MCF 10A (cell line): ENCODE data around the gene TICAM2. TPM values are rescaled to one million over a fixed set of nuclear protein-coding genes. Genes with fewer than 3 reads are reported as not detected.
A peak's percentile ranks its signal among the peaks of the same experiment; 100 is the strongest.
"Not testable (repeated sequence)": the region's sequence is repeated elsewhere in the genome, so short reads cannot be mapped to it uniquely, and the experiment has no call there.

Experiments used
- Bru-seq: library from RNA; stranded (reverse); fragments of 400-500 nt; gene quantifications from one replicate; lab custom pipeline; 2021; lab: Mats Ljungman, UMichigan
- BruChase-seq, 2 experiments: library from RNA; stranded (reverse); fragments of 400-500 nt; gene quantifications; one replicate each; lab custom pipeline; 2021; lab: Mats Ljungman, UMichigan
- BruUV-seq: library from RNA; stranded (reverse); fragments of 400-500 nt; replicated peaks from 2 replicates; lab custom pipeline; 2021; lab: Mats Ljungman, UMichigan
- CTCF ChIA-PET: fragments of 300-600 bp; sonication (Branson Sonifier 250); formaldehyde crosslinking; extraction: SDS; loops from one replicate; lab custom pipeline; 2021; ENCODE audit warnings: antibody characterized with exemption, inconsistent platforms; lab: Yijun Ruan, JAX
- POLR2A ChIA-PET: fragments of 300-600, 350-650 bp; sonication (Branson Sonifier 250); formaldehyde crosslinking; extraction: SDS; loops from one replicate; lab custom pipeline; 2020; ENCODE audit warnings: antibody characterized with exemption, inconsistent platforms; lab: Yijun Ruan, JAX
- DNase-seq: peaks from one replicate; pipeline ENCODE4 v3.0.0-alpha.2; 2018; ENCODE audit not compliant: unreplicated experiment
- H3K27ac Mint-ChIP-seq: one replicate; pipeline ENCODE4 v1.8.0; 2022; ENCODE audit warnings: mild to moderate bottlenecking, low read depth, mixed read lengths; ENCODE audit not compliant: unreplicated experiment
- H3K27me3 Mint-ChIP-seq: one replicate; pipeline ENCODE4 v1.8.0; 2022; ENCODE audit warnings: mixed read lengths; ENCODE audit not compliant: insufficient read depth, unreplicated experiment
- H3K36me3 Mint-ChIP-seq: one replicate; pipeline ENCODE4 v1.8.0; 2022; ENCODE audit warnings: mild to moderate bottlenecking, moderate library complexity, mixed read lengths; ENCODE audit not compliant: insufficient read depth, unreplicated experiment
- H3K4me1 Mint-ChIP-seq: one replicate; pipeline ENCODE4 v1.8.0; 2022; ENCODE audit warnings: mixed read lengths; ENCODE audit not compliant: insufficient read depth, unreplicated experiment
- H3K4me3 Mint-ChIP-seq: one replicate; pipeline ENCODE4 v1.8.0; 2022; ENCODE audit warnings: mild to moderate bottlenecking, moderate library complexity, mixed read lengths; ENCODE audit not compliant: unreplicated experiment
- H3K9me3 Mint-ChIP-seq: one replicate; pipeline ENCODE4 v1.8.0; 2022; ENCODE audit warnings: mixed read lengths; ENCODE audit not compliant: unreplicated experiment
- intact Hi-C: fragments of 100-400 bp; cut with micrococcal nuclease; formaldehyde crosslinking; loops from 2 replicates; pipeline ENCODE4 v1.14.1; 2022
- long read RNA-seq: library from polyadenylated mRNA; stranded (forward); transcript quantifications from one replicate; pipeline ENCODE4 v2.0.0, GENCODE V29; 2022
- total RNA-seq: library from RNA; stranded (reverse); gene quantifications from 2 replicates; pipeline ENCODE4 v1.2.3, GENCODE V29; 2022
- TF ChIP-seq, protein P1 (sequence below): fragments of 200-600 bp; IDR thresholded peaks from one replicate; pipeline ENCODE4 v1.8.0; 2022; ENCODE audit warnings: antibody characterized with exemption, mild to moderate bottlenecking; ENCODE audit not compliant: unreplicated experiment

TICAM2 gene, protein sequence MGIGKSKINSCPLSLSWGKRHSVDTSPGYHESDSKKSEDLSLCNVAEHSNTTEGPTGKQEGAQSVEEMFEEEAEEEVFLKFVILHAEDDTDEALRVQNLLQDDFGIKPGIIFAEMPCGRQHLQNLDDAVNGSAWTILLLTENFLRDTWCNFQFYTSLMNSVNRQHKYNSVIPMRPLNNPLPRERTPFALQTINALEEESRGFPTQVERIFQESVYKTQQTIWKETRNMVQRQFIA
- total RNA-seq (3.7 and 8.3 TPM in 2 replicates), Bru-seq, nascent RNA (percentile 86 among the genes with signal in this experiment), BruChase-seq, experiment 1, labeled RNA remaining after a 6-hour chase (percentile 81 among the genes with signal in this experiment), BruChase-seq, experiment 2, labeled RNA remaining after a 2-hour chase (percentile 93 among the genes with signal in this experiment)
- long read RNA-seq = 0 reads

DNA sequence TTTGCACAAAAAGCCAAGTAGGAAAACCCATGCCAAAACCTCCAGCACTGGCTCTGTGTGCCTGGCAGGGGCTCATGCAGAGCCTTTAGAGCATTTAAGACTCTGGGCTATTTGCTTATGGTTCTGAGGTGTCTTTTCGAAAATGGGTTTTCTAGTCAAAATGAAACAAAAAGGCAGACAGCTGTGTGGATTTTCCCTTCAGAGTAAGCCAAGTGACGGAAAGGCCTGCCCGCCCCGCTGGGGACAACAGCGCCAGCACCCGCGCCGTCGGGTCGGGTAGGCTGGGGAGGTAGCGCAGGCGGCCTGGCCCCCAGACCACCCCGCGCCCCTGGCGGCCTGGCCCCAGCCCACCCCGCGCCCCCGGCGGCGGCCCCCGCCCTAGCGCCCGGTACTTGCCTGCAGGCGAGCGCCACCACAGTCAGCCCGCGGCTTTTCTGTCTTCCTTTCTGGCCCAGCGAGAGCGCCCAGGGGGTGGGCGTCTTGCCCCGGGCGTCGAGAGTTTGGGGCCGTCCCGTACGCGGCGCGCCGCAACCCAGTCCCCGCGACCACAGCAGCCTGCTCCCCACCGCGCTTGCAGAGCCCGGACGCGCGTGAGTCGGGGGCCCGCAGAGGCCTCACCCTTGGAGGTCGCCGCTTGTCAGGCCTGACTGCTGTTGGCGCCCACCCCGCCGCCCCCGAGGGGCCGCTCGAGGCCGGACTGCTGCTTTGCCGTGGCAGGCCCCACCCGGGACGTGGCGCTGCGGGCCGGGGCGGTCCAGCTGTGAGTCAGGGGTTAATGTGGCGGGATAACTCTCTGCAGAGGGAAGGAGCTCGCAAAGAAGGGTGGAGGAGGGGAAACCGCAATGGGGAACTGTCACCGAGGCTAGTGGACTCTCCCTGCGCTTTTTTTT lies at the start of gene TICAM2:
Gene TICAM2 (minus strand): TSS at position 779 of the 890 bp plus-strand sequence. CDS start 21,223 bp downstream, outside the sequence.
- TF ChIP-seq, protein P1, sequence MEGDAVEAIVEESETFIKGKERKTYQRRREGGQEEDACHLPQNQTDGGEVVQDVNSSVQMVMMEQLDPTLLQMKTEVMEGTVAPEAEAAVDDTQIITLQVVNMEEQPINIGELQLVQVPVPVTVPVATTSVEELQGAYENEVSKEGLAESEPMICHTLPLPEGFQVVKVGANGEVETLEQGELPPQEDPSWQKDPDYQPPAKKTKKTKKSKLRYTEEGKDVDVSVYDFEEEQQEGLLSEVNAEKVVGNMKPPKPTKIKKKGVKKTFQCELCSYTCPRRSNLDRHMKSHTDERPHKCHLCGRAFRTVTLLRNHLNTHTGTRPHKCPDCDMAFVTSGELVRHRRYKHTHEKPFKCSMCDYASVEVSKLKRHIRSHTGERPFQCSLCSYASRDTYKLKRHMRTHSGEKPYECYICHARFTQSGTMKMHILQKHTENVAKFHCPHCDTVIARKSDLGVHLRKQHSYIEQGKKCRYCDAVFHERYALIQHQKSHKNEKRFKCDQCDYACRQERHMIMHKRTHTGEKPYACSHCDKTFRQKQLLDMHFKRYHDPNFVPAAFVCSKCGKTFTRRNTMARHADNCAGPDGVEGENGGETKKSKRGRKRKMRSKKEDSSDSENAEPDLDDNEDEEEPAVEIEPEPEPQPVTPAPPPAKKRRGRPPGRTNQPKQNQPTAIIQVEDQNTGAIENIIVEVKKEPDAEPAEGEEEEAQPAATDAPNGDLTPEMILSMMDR = no peak
- Mint-ChIP-seq H3K27me3 (no peaks in the 10 kb centered on the region), H3K27ac (no peak within 1 kb of the TSS), H3K9me3 (no peaks in the 10 kb centered on the region), H3K4me3 (peak within 1 kb of the TSS; percentile 55), H3K36me3 (peaks cover 18% of the 10 kb centered on the region), H3K4me1 (peaks cover 24% of the 10 kb centered on the region)
- intact Hi-C loops = no loop called here
- ChIA-PET POLR2A (interaction anchor here (0.7 to 1.2 kb wide), 2 partner anchors 11 to 16 kb away, joined by 3 read pairs; no protein-coding TSS in a partner anchor), CTCF (interaction anchor here (0.6 to 2.1 kb wide), 9 partner anchors 10 to 329 kb away, joined by 3 to 6 read pairs (median 3); no protein-coding TSS in a partner anchor)
- no TSS peak for BruUV-seq
- no peak for DNase-seq

DNA sequence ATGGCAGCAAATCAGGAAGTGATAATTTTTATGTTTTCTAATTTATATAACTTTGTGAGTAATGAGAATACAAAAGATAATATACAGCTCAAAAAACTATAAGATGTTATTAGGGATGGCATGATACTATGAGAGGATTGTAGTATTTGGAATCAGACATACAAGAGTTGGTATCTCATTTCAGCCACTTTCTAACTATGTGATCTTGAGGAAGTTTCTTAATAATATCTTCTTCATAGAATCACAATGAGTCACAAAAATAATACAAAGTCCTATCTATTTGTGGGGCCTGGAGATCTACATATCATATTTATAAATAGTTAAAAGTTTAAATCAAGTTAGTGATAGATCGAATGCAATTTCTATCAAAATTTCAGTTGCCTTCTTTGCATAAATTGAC lies 47.3 kb upstream of the TICAM2 start:
- Mint-ChIP-seq H3K36me3 (no peaks in the 10 kb centered on the region), H3K4me3 (no peak overlapping the region), H3K27me3 (no peaks in the 10 kb centered on the region), H3K27ac (no peak overlapping the region), H3K9me3 (no peaks in the 10 kb centered on the region), H3K4me1 (no peaks in the 10 kb centered on the region)
- POLR2A ChIA-PET = no interaction called here
- CTCF ChIA-PET = interaction anchor here (0.7 kb wide), 1 partner anchor 192 kb away, joined by 3 read pairs; no protein-coding TSS in a partner anchor
- intact Hi-C loops = no loop called here
- no TSS peak for BruUV-seq
- TF ChIP-seq, protein P1 = no peak
- DNase-seq = no peak

DNA sequence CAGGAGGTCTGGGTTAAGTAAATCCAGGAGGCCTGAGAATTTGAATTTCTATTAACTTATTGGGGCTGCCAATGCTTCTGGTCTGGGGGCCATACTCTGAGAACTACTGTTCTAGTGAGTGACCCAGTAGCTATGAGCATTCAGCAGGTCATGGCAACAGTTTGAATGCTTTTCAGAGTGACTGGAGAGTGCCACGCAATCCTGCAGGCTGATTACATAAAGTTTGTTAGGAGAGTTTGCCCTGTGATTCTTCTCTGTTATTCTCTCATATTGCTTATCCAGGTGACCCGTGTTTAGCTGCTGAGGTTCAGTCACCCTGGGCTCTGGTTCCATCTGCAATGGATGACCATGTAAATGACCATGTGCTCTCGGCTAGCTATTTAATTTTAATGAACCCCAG lies 45.8 kb upstream of the TICAM2 start:
- H3K9me3 Mint-ChIP-seq = no peaks in the 10 kb centered on the region
- no peaks in the 10 kb centered on the region for H3K27me3 Mint-ChIP-seq
- no peaks in the 10 kb centered on the region for H3K36me3 Mint-ChIP-seq
- TF ChIP-seq, protein P1 = no peak
- no peaks in the 10 kb centered on the region for H3K4me1 Mint-ChIP-seq
- H3K27ac Mint-ChIP-seq = no peak overlapping the region
- H3K4me3 Mint-ChIP-seq = no peak overlapping the region
- intact Hi-C loops = no loop called here
- no TSS peak for BruUV-seq
- DNase-seq = no peak
- ChIA-PET CTCF (interaction anchor here (0.6 to 1.2 kb wide), 2 partner anchors 11 to 392 kb away, joined by 4 to 5 read pairs; no protein-coding TSS in a partner anchor), POLR2A (interaction anchor here (0.6 kb wide), 1 partner anchor 192 kb away, joined by 3 read pairs; no protein-coding TSS in a partner anchor)

DNA sequence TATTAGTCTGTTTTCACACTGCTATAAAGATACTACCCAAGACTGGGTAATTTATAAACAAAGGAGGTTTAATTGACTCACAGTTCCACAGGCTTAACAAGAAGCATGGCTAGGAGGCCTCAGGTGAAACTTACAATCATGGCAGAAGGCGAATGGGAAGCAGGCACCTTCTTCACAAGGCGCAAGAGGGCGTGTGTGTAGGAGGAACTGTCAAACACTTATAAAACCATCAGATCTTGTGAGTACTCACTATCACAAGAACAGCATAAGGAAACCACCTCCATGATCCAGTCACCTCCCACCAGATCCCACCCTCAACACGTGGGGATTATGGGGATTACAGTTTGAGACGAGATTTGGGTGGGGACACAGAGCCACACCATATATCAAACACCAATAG lies 43.1 kb upstream of the TICAM2 start:
- intact Hi-C loops, H3K27ac Mint-ChIP-seq, H3K4me3 Mint-ChIP-seq, BruUV-seq, DNase-seq, H3K4me1 Mint-ChIP-seq, H3K27me3 Mint-ChIP-seq, POLR2A ChIA-PET, H3K36me3 Mint-ChIP-seq, H3K9me3 Mint-ChIP-seq: not testable (repeated sequence)
- CTCF ChIA-PET = interaction anchor here (0.6 to 3.6 kb wide), 2 partner anchors 10 to 1962 kb away, joined by 3 to 29 read pairs; no protein-coding TSS in a partner anchor
